ENCODE measurements around the gene HEBP2. TPM values are rescaled to one million over a fixed set of nuclear protein-coding genes. Genes with fewer than 3 reads are reported as not detected.

HEBP2 gene
- total and polyA plus RNA-seq, 2 of the 13 experiments (the other 11 are each of a cell fraction or from before 2014, with no cell fraction given): 16.0 to 72.8 TPM

DNA sequence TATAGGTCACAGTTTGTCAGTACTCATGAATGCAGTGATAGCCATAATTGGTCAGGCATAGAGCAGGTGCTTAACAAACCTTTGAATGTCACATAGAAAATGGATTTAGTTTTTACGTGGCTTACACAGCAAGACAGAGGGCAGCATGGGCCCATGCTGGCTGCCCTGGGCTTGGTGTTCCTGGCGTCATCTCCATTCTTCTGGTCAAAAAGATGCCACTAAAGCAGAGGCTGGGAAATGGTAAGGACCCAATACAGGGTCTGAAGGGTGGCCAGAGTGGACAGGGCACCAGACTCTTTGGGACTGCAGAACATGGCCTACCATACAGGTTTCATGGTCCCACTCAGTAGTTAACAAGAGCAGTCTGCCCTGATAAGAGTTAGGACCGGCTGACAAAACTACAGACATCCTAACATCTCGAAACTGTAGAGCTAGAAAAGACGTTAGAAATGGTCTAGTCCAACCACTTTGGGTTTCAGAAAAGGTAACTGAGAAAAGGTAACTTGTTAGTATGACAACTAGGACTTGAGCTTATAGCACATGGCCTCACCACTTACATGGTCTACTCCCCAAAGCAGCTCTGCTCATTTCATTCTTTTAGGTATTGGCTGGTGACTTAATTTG lies 22.6 kb downstream of the HEBP2 start:
- FAIRE-seq: no peak
- peaks cover 35 to 78% of the 10 kb centered on the region in 2 experiments for H3K36me3 ChIP-seq (replicated peaks in 1 of 2; ENCODE audit: control insufficient read depth in 1 of 2, insufficient read depth in 2 of 2, low read length in 2 of 2)
- no peak for DNase-seq (ENCODE audit: low spot score)
- BruUV-seq (replicated peaks): no TSS peak
- 98% methylated on average over 5 of the region's 5 CpGs for WGBS (ENCODE audit: low lambda C conversion rate)
- H3K27me3 ChIP-seq (ENCODE audit: control insufficient read depth in 1 of 2, insufficient read depth in 2 of 2, low read length in 2 of 2): no peaks in the 10 kb centered on the region
- TF ChIP-seq ZNF317 (CRISPR knock-in tag; IDR thresholded peaks at IDR 0.05) (no peak), ZNF10 (CRISPR knock-in tag; IDR thresholded peaks at IDR 0.05; ENCODE audit: borderline replicate concordance, low read depth) (no peak), RBM22 (optimal IDR thresholded peaks at IDR 0.05; ENCODE audit: low read length) (peak; percentile 91)
- no peak for ATAC-seq
- intact Hi-C loops (cut with micrococcal nuclease; ENCODE audit: unreplicated experiment) (no loop called here), in situ Hi-C loops (cut with HindIII; ENCODE audit: extremely low pct_ligation_motif_present, low pct_unique_long_range_greater_than_20kb) (no loop called here)
- no peaks in the 10 kb centered on the region for H3K9me3 ChIP-seq (ENCODE audit: low read length)
- peaks cover 19% of the 10 kb centered on the region for H3K4me1 ChIP-seq (ENCODE audit: insufficient read depth, low read length)
- H3K79me2 ChIP-seq (ENCODE audit: insufficient read depth, low read length): no peaks in the 10 kb centered on the region
- H3K27ac ChIP-seq (ENCODE audit: extremely low read length, insufficient read depth, low read length): no peak overlapping the region
- no peak overlapping the region for H3K9ac ChIP-seq (ENCODE audit: insufficient read depth, low read depth, low read length)
- no peak overlapping the region for H2AFZ ChIP-seq (ENCODE audit: low read length)
- H4K20me1 ChIP-seq (ENCODE audit: insufficient read depth, low read length): no peaks in the 10 kb centered on the region
- H3K4me2 ChIP-seq (ENCODE audit: low read depth, low read length): no peak overlapping the region
- CTCF ChIA-PET (ENCODE audit: low intra/inter-chr PET ratio, low total read pairs): no interaction called here
- POLR2A ChIA-PET: no interaction called here
- no peak overlapping the region for H3K4me3 ChIP-seq (replicated peaks in 1 of 3; ENCODE audit: insufficient read depth in 1 of 3, low read depth in 2 of 3, low read length in 3 of 3)

DNA sequence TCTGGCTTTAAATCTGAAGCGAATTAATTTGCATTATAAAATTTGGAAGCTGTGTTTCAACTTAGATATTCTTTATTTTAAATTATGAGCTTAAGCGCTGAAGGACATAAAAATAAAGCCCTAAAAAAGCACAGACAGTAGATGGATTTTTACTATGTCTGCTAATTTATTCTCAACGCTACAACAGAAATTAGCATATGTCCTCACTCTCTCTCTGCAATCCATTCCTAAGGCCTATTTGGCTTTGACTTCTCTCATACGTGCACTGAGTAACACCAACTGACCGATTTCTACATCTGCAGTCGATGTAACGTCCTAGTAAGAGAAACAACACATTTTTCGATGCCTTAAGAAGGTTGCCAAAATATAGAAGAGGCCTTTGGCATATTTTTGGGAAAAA lies 23.7 kb downstream of the HEBP2 start:
- POLR2A ChIA-PET: no interaction called here
- H3K27ac ChIP-seq (ENCODE audit: extremely low read length, insufficient read depth, low read length): no peak overlapping the region
- DNase-seq (ENCODE audit: low spot score) (no peak), ATAC-seq (no peak), FAIRE-seq (no peak)
- BruUV-seq (replicated peaks): no TSS peak
- peaks cover 12% of the 10 kb centered on the region for H3K4me1 ChIP-seq (ENCODE audit: insufficient read depth, low read length)
- H2AFZ ChIP-seq (ENCODE audit: low read length): no peak overlapping the region
- H3K9ac ChIP-seq (ENCODE audit: insufficient read depth, low read depth, low read length): no peak overlapping the region
- intact Hi-C loops (cut with micrococcal nuclease; ENCODE audit: unreplicated experiment) (loop anchor here (2.0 kb wide), 1 partner anchor 163 kb away; no protein-coding TSS in a partner anchor), in situ Hi-C loops (cut with HindIII; ENCODE audit: extremely low pct_ligation_motif_present, low pct_unique_long_range_greater_than_20kb) (no loop called here)
- no peaks in the 10 kb centered on the region for H3K79me2 ChIP-seq (ENCODE audit: insufficient read depth, low read length)
- H3K4me3 ChIP-seq (replicated peaks in 1 of 3; ENCODE audit: insufficient read depth in 1 of 3, low read depth in 2 of 3, low read length in 3 of 3): no peak overlapping the region
- no peaks in the 10 kb centered on the region for H4K20me1 ChIP-seq (ENCODE audit: insufficient read depth, low read length)
- no peak overlapping the region for H3K4me2 ChIP-seq (ENCODE audit: low read depth, low read length)
- peaks cover 43 to 87% of the 10 kb centered on the region in 2 experiments for H3K36me3 ChIP-seq (replicated peaks in 1 of 2; ENCODE audit: control insufficient read depth in 1 of 2, insufficient read depth in 2 of 2, low read length in 2 of 2)
- 99% methylated on average over 8 of the region's 8 CpGs for WGBS (ENCODE audit: low lambda C conversion rate)
- CTCF ChIA-PET (ENCODE audit: low intra/inter-chr PET ratio, low total read pairs): interaction anchor here (3.0 kb wide), 1 partner anchor 91 kb away, joined by 31 read pairs; no protein-coding TSS in a partner anchor
- H3K27me3 ChIP-seq (ENCODE audit: control insufficient read depth in 1 of 2, insufficient read depth in 2 of 2, low read length in 2 of 2): no peaks in the 10 kb centered on the region
- H3K9me3 ChIP-seq (ENCODE audit: low read length): no peaks in the 10 kb centered on the region
- TF ChIP-seq ZBTB40 (IDR thresholded peaks at IDR 0.05): no peak
- TF ChIP-seq ZBTB40 (CRISPR knock-in tag; IDR thresholded peaks at IDR 0.05): no peak
- no peak for TF ChIP-seq STAT6 (CRISPR knock-in tag; IDR thresholded peaks at IDR 0.05; ENCODE audit: borderline replicate concordance)
